GM19043 (cell line): ENCODE results near the gene C1D.

Source experiments
- ATAC-seq: cut with Tn5 transposase; IDR thresholded peaks from one replicate; pipeline ENCODE4 v1.9.1; 2021; ENCODE audit warnings: low read depth; ENCODE audit not compliant: unreplicated experiment

C1D gene

GRCh38 chr2:68059784-68060525, 2.8 kb downstream of the C1D start:
- ATAC-seq = no peak

GRCh38 chr2:68057658-68058396, 5.0 kb downstream of the C1D start:
- no peak for ATAC-seq

- no peak for ATAC-seq
Observed at GRCh38 chr2:68052717-68053422, 9.9 kb downstream of the C1D start.

GRCh38 chr2:68050353-68050752, 12.5 kb downstream of the C1D start:
- ATAC-seq = peak; percentile 63

- ATAC-seq = no peak
Observed at GRCh38 chr2:68046642-68047240, 16.1 kb downstream of the C1D start.

GRCh38 chr2:68046224-68046623, 16.6 kb downstream of the C1D start:
- no peak for ATAC-seq

GRCh38 chr2:68045342-68045741, 17.5 kb downstream of the C1D start:
- no peak for ATAC-seq

GRCh38 chr2:68044099-68044498, 18.7 kb downstream of the C1D start:
- no peak for ATAC-seq

- ATAC-seq = no peak
Observed at GRCh38 chr2:68043695-68044094, 19.1 kb downstream of the C1D start.

- no peak for ATAC-seq
Observed at GRCh38 chr2:68043032-68043431, 19.8 kb downstream of the C1D start.

GRCh38 chr2:68041704-68042245, 21.0 kb downstream of the C1D start:
- no peak for ATAC-seq

GRCh38 chr2:68040078-68040477, 22.7 kb downstream of the C1D start:
- no peak for ATAC-seq

GRCh38 chr2:68039317-68039716, 23.5 kb downstream of the C1D start:
- ATAC-seq = no peak

- no peak for ATAC-seq
Observed at GRCh38 chr2:68032702-68033101, 30.1 kb downstream of the C1D start.

- ATAC-seq = peak; percentile 63
Observed at GRCh38 chr2:68031542-68032160, 31.2 kb downstream of the C1D start.

- no peak for ATAC-seq
Observed at GRCh38 chr2:68031043-68031442, 31.8 kb downstream of the C1D start.

GRCh38 chr2:68030529-68030928, 32.3 kb downstream of the C1D start:
- ATAC-seq = no peak

GRCh38 chr2:68027959-68028358, 34.8 kb downstream of the C1D start:
- ATAC-seq = no peak

- no peak for ATAC-seq
Observed at GRCh38 chr2:68024450-68024849, 38.4 kb downstream of the C1D start.

GRCh38 chr2:68023904-68024303, 38.9 kb downstream of the C1D start:
- ATAC-seq = no peak
